NCI-H1694 (cell line): Measurements from ENCODE around the gene EIF1AX.
"Not testable (repeated sequence)": the region's sequence is repeated elsewhere in the genome, so short reads cannot be mapped to it uniquely, and the experiment has no call there.

Experiments
- DNase-seq: peaks from one replicate; lab custom pipeline; 2025; lab: John Stamatoyannopoulos, UW

The EIF1AX gene

DNA sequence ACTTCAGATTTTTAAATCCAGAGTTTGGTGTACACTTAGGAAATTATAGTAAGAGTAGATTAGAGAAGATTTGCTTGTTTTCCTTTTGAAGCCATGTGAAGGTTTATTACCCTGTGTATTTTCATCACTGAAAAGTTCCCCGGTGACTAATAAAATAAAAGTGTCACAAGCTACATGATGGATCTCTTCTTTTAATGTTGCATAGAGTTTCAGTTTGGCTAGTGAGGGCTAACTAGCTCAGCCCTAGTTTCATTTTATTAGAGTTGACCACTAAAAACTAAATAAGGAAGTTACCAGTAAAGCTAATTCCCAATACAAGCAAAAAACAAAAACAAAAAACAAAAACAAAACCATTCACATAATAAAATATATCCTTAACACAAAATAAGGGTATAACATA lies 14.8 kb downstream of the EIF1AX start:
- not testable (repeated sequence) for DNase-seq

DNA sequence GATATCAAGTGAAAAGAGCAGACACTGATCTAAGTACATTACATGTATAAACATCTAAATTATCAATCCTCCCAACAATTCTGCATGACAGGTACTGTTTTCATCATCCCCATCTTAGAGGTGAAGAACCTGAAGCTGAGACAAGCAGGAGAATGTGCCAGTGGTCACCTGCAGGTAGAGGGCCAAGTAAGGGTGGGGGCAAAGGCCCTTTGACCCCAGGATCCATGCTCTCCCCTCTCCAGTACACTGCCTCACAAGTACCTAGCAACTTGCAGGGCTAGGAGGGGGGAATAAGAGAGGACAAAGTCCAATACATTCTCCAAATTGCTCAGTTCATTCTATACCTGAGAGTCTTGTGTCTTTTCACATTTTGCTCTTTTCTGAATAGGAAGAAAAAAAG lies 16.7 kb downstream of the EIF1AX start:
- DNase-seq, result no peak

- DNase-seq, result no peak
Observed at GRCh38 chrX:20118065-20118824, 23.4 kb downstream of the EIF1AX start.

GRCh38 chrX:20116577-20117240 lies 24.9 kb downstream of the EIF1AX start, which contains the start of gene MAP7D2:
Gene MAP7D2 (minus strand): TSS chrX:20116907. CDS start chrX:20116879, 28 bp downstream.
- DNase-seq, result no peak

DNA sequence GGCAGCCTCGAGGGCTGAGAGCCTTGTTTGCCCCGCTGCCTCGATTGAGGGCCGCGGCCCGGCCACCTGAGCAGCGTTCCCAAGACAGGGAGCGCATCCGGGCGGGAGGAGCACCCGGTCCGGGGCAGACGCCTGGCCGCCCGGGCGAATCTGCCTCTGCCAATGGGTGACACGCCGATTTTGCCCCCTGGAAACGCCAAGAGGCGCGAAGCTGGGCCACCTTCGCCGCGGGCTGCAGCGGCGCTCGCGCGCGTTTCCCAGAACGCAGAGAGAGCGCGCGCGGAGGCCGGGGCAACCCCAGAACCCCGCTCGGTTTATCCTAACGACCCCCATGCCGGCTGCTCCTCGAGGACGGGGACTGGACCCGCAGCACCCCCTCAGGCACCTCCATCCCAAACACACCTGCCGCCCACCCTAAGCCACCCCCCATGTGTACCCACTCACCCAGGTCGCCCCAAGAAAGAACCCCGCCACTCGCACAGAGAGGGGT lies 25.5 kb downstream of the EIF1AX start:
- no peak for DNase-seq

GRCh38 chrX:20112022-20112774 lies 29.4 kb downstream of the EIF1AX start:
- DNase-seq, result no peak

- no peak for DNase-seq
Observed at GRCh38 chrX:20111271-20111670, 30.4 kb downstream of the EIF1AX start.

- DNase-seq, result no peak
Observed at GRCh38 chrX:20101934-20102581, 39.6 kb downstream of the EIF1AX start.

DNA sequence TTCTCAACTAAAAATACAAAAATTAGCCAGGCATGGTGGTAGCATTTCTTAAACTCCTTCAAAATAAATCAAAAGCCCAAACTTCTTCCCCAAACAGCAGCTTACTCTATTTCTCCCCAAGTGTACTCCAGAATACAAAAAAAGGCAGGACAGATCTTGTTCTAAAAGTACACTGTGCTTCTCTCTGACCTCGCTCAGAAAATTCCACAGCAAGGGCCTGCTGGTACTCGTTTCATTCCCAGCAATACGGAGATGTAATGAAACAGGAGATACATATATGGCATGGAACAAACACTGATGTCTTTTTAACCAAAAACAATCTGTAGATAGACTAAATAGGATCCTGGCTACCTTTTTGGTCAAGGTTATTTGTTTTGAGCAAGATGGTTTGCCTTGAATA lies 50.1 kb downstream of the EIF1AX start:
- no peak for DNase-seq

DNA sequence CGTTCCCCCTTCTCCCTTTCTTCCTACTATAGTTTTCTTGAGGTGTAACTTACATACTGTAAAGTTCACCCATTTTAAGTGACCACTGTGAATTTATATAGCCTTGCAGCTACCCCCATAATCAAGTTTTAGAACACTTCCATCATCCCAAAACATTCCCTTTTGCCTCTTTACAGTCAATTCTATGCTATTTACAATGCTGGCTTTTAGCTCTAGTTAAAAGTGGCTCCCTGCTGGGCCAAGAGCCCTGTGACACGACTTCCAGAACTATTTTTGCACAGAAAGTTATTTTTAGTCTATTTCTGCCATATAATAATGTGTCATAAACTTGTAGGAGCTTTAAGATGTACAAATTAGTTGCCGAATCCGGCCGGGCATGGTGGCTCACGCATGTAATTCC lies 51.8 kb downstream of the EIF1AX start:
- DNase-seq, result no peak

DNA sequence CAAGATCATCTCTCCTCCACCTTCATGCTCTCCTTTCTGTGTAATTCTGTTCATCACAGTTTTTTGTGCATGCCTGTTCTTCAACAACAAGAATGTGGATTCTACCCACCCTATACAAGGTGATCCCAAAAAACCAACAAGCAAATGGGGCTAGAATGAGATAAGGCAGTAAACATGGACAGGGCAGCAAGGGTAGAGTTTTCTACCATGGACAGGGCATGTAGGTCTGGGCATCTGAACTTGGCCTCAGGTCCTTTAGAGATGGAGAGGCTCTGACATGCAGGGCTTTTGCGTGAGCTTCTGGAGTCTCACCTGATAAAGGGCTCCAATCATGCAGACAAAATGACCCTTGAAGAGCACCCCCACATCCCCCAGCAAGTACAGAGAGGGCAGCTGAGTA lies 61.4 kb downstream of the EIF1AX start:
- no peak for DNase-seq
